Lower lobe of right lung (tissue), 2 donors: ENCODE results near the gene ANK3. TPM values are rescaled to one million over a fixed set of nuclear protein-coding genes. Genes with fewer than 3 reads are reported as not detected.

ENCODE experiments used
- ATAC-seq, 2 donors: fragments of 200-7000 bp; cut with Tn5 transposase; one replicate each; pipeline ENCODE4 v1.9.1; 2020 to 2022; ENCODE audit warnings: mild to moderate bottlenecking in 2 of 2, moderate library complexity in 2 of 2
- DNase-seq: peaks from one replicate; pipeline ENCODE4 v3.0.0-alpha.2; 2020
- H3K27ac ChIP-seq: fragments of 200-600 bp; one replicate; pipeline ENCODE4 v1.8.0; 2022
- H3K27me3 ChIP-seq: fragments of 200-600 bp; one replicate; pipeline ENCODE4 v1.8.0; 2022; ENCODE audit warnings: low read depth
- H3K36me3 ChIP-seq: fragments of 200-600 bp; one replicate; pipeline ENCODE4 v1.8.0; 2022; ENCODE audit warnings: mild to moderate bottlenecking
- H3K4me1 ChIP-seq: fragments of 200-600 bp; one replicate; pipeline ENCODE4 v1.8.0; 2022
- H3K4me3 ChIP-seq: fragments of 200-600 bp; one replicate; pipeline ENCODE4 v1.8.0; 2022; ENCODE audit warnings: mild to moderate bottlenecking
- H3K9me3 ChIP-seq: fragments of 200-600 bp; one replicate; pipeline ENCODE4 v1.8.0; 2022
- intact Hi-C: fragments of 100-400 bp; cut with DNase I; formaldehyde crosslinking; loops from one replicate; pipeline ENCODE4 v1.11.0; 2022
- total RNA-seq: library from RNA; stranded (reverse); fragmentation: NEBNext Ultra II Directional; extraction: Animal tissue kit (Norgen Biotek cat#: 25700); gene quantifications from one replicate; pipeline ENCODE4 v1.2.1, GENCODE V29; 2021
- TF ChIP-seq, protein P1 (sequence below): fragments of 200-600 bp; IDR thresholded peaks from one replicate; pipeline ENCODE4 v1.8.0; 2022; ENCODE audit warnings: antibody characterized with exemption, mild to moderate bottlenecking
- donor health status: DM: no; HTN: yes; CAD: no; lungs with severe emphysema.

ANK3 gene
- total RNA-seq, 1 donor from 2014 or later = 75.9 TPM

GRCh38 chr10:59976909-59977308 lies 412.8 kb downstream of the ANK3 start:
- Histone ChIP-seq H3K27me3 (no peaks in the 10 kb centered on the region), H3K27ac (no peak overlapping the region), H3K36me3 (no peaks in the 10 kb centered on the region), H3K9me3 (peaks cover 15% of the 10 kb centered on the region), H3K4me1 (no peaks in the 10 kb centered on the region), H3K4me3 (no peak overlapping the region)
- TF ChIP-seq, protein P1, sequence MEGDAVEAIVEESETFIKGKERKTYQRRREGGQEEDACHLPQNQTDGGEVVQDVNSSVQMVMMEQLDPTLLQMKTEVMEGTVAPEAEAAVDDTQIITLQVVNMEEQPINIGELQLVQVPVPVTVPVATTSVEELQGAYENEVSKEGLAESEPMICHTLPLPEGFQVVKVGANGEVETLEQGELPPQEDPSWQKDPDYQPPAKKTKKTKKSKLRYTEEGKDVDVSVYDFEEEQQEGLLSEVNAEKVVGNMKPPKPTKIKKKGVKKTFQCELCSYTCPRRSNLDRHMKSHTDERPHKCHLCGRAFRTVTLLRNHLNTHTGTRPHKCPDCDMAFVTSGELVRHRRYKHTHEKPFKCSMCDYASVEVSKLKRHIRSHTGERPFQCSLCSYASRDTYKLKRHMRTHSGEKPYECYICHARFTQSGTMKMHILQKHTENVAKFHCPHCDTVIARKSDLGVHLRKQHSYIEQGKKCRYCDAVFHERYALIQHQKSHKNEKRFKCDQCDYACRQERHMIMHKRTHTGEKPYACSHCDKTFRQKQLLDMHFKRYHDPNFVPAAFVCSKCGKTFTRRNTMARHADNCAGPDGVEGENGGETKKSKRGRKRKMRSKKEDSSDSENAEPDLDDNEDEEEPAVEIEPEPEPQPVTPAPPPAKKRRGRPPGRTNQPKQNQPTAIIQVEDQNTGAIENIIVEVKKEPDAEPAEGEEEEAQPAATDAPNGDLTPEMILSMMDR = no peak
- DNase-seq (no peak), ATAC-seq (no peak)
- intact Hi-C loops = no loop called here
